ENCODE measurements around the gene TFAP2E.

DNA sequence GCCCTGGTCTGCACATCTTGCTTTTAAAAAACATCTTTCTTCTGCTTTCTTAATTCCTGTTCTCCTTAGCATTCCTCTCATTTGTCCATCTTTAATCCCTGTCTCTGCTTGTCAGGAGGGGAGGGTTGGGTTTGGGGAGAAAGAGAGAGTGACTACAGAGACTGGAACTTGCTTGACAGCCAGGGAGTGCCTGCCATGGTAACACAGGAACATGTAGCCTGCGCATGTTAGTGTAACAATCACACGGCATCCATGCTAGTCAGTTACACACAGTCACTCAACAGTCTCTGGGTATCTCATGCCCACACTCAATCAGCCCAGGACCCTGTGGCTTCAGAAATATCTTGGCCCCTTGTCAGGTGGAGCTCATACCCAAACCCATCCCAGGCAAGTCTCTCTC lies 818 bp upstream of the TFAP2E start:
- TF ChIP-seq, protein P1, sequence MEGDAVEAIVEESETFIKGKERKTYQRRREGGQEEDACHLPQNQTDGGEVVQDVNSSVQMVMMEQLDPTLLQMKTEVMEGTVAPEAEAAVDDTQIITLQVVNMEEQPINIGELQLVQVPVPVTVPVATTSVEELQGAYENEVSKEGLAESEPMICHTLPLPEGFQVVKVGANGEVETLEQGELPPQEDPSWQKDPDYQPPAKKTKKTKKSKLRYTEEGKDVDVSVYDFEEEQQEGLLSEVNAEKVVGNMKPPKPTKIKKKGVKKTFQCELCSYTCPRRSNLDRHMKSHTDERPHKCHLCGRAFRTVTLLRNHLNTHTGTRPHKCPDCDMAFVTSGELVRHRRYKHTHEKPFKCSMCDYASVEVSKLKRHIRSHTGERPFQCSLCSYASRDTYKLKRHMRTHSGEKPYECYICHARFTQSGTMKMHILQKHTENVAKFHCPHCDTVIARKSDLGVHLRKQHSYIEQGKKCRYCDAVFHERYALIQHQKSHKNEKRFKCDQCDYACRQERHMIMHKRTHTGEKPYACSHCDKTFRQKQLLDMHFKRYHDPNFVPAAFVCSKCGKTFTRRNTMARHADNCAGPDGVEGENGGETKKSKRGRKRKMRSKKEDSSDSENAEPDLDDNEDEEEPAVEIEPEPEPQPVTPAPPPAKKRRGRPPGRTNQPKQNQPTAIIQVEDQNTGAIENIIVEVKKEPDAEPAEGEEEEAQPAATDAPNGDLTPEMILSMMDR (IDR thresholded peaks at IDR 0.05; ENCODE audit: poor library complexity), result no peak
- no peak for TF ChIP-seq EZH2phosphoT487 (IDR thresholded peaks at IDR 0.05; ENCODE audit: low read depth, severe bottlenecking, unreplicated experiment)
- no peak for TF ChIP-seq EZH2 (IDR thresholded peaks at IDR 0.05; ENCODE audit: borderline replicate concordance)
